NCI-H2227 treated with DMSO at 0.1 percent for 48 hours (cell line): Measurements from ENCODE around the gene FUT7.

Source experiments
- DNase-seq: peaks from one replicate; lab custom pipeline; 2025; lab: John Stamatoyannopoulos, UW

The FUT7 gene

GRCh38 chr9:137032858-137033257, 970 bp upstream of the FUT7 start:
- DNase-seq: no peak

- DNase-seq: no peak
Measured at GRCh38 chr9:137030538-137031527, 1.1 kb downstream of the FUT7 start.

- DNase-seq: no peak
Measured at GRCh38 chr9:137030006-137030405, 1.9 kb downstream of the FUT7 start.

- peak; percentile 8 for DNase-seq
Measured at GRCh38 chr9:137029058-137029936, 2.6 kb downstream of the FUT7 start.

- peak; percentile 18 for DNase-seq
Measured at GRCh38 chr9:137028263-137029057, 3.4 kb downstream of the FUT7 start.

GRCh38 chr9:137027369-137028262, 4.3 kb downstream of the FUT7 start, which contains the start of gene ABCA2:
ABCA2 (minus strand) TSS chr9:137028237; CDS start chr9:137028140, 97 bp downstream.
- peak; percentile 4 for DNase-seq

- no peak for DNase-seq
Measured at GRCh38 chr9:137026828-137027227, 5.1 kb downstream of the FUT7 start.

GRCh38 chr9:137026384-137026783, 5.5 kb downstream of the FUT7 start:
- DNase-seq: no peak

GRCh38 chr9:137025517-137025966, 6.3 kb downstream of the FUT7 start:
- peak; percentile 59 for DNase-seq

- no peak for DNase-seq
Measured at GRCh38 chr9:137023583-137023991, 8.3 kb downstream of the FUT7 start.

- no peak for DNase-seq
Measured at GRCh38 chr9:137023157-137023556, 8.7 kb downstream of the FUT7 start.

GRCh38 chr9:137022662-137023008, 9.3 kb downstream of the FUT7 start:
- no peak for DNase-seq

- DNase-seq: no peak
Measured at GRCh38 chr9:137021979-137022661, 9.8 kb downstream of the FUT7 start.

GRCh38 chr9:137021568-137021978, 10.3 kb downstream of the FUT7 start:
- DNase-seq: no peak

- DNase-seq: no peak
Measured at GRCh38 chr9:137020771-137021567, 10.9 kb downstream of the FUT7 start.

- DNase-seq: no peak
Measured at GRCh38 chr9:137019891-137020683, 11.8 kb downstream of the FUT7 start.

- DNase-seq: no peak
Measured at GRCh38 chr9:137018761-137019559, 12.9 kb downstream of the FUT7 start.
